Fibroblast of skin of left biceps (primary cell): ENCODE data around the gene TIMM21.
A peak's percentile ranks its signal among the peaks of the same experiment; 100 is the strongest.

Experiments used
- DNase-seq, 2 experiments: peaks; one replicate each; pipeline ENCODE4 v3.0.0-alpha.2; 2013; ENCODE audit warnings: low read depth in 2 of 2

Gene TIMM21

DNA sequence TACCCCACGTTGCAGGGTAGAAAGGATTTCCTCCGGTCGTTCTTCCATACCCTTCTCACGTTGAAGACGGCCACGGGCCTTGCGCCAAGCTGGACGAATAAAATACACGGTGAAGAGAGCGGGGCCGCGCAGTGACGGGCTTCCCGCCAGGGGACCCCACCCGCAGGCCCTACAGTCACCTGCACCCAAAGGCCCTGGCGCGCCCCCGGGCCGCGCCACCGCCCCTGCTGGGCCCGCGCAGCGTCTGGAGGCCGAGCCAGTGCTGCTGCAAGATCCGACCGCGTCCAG lies 888 bp upstream of the TIMM21 start:
- no peak for DNase-seq

DNA sequence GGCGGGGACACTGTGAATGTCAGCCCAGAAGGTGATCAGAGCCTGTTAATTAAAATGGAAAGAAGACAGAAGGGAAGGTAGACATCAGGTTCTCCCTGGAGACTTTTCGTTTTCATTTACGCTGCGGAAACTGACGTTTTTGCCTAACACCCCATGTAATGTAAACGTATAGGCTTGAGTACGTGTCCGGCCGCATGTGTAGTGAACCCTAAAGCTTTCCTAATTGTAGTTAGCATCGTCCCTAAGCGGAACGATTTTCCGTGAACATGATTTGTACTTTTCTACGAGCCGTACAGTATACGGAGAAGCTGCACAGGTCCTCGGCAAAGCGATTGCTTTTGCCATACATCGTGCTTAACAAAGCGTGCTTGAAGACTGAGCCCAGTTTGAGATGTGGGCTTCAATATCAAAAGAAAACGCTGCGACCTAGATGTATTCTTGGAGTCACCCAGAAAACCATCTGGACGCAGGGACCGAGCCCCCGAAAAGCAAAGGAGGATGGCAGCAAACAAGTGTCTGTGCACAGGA lies 284 bp downstream of the TIMM21 start:
- no peak for DNase-seq

DNA sequence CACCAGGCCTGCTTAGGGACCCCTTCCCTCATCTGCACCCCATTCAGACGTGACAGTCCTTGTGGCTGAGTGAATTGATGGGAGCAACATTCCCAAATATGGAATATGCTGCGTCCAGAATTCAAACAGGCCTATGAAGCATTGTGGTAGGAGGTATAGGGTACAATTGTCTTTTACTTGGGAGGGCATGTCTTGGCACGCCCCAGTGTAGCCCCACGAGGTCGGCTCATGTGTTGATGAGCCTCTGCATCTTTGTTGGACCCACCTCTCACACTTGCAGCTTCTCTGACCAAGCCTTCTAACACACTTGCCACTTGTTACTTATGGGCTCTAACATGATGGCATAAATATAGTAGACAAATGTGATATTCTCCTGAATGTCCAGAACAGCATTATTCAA lies 1.6 kb downstream of the TIMM21 start:
- no peak for DNase-seq

DNA sequence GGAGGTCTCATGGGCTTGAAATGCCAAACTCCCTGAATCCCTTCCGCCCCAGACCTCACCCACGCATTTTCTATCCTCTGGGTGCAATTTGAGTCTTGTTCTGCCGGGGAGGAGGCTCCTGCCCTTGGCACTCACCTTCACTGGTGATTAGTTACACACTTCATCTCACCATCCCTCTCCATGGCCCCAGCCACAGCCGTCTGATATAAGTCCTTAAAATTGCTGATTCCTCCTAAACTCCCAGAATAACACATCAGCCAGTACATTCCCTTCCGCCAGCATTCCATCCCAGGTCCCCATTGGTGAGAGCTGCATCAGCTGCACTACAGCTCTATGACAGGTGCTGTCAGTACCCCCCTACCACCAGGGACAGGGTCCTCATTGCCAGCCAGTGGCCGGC lies 3.9 kb downstream of the TIMM21 start:
- DNase-seq: no peak

DNA sequence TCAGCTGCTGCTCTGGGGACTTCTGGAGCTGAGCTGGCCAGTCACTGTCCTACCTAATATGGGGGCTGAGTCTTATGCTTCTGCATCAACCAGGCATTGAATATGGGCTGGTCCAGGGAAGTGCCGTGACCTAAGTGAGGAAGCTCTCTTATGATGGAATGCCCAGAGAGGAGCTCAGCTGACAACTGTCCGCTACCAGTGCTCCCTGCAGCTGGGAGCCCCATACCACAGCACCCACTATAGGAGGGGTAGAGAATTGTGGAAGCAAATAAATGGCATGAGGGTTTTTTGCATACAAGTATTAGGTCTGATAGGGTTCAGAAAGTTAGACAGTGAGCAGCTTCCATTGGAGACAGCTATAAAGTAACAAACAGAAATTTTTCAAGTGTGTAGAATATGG lies 4.5 kb downstream of the TIMM21 start:
- DNase-seq: no peak

DNA sequence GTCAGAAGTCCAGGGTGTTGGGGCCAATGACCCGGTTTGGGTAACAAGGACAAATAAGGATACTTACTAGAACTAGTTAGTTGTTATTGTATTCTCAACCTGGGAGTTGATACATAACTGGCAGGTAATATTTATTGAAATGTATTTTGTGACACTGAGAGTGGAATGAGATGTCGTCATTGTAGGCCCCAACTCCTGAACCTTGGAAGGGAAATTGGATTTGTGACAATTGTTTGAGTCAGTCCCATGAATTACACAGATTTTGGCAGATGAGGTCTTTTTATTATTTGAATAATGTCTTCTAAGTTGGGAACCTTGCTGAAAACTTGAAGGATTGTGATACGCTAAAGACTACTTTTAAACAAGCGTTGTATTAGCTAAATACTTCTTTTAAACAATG lies 5.1 kb downstream of the TIMM21 start:
- DNase-seq: no peak

DNA sequence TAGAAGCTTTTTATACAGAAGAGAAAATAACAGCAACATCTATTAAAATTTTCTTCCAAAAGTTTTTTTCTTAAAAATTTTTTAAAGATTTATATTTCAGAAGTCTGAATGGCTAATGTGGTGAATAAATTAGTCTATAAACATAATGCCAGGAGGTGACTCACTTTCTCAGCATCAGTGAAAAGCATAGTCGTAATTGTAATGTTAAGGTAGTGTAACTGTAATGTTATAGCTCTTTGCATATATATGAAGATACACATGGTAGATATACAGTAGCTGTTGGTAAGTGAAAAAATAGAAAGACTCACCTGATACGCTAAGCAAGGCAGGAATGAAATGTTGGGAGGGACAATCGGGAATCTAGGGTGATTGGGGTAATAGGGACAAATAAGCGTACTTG lies 5.5 kb downstream of the TIMM21 start:
- no peak for DNase-seq

DNA sequence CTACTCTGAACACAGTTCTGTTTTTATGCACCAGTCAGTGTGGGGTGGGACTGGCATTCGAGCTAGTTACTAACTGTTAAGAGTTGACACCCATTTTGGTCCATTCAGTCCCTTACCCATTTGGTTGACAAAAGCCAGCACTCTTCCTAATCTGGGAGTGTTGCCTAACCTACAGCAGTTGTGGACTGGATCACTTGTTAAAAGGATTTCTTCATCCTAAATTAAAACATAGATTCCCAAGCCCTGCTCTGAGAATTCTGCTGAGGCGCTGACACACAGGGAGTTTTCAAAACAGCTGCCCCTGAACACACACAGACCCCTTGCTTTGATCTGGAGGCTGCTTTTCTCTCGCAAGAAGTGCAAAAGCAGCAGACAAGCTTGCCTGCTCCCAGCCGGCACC lies 6.4 kb downstream of the TIMM21 start:
- DNase-seq: no peak

DNA sequence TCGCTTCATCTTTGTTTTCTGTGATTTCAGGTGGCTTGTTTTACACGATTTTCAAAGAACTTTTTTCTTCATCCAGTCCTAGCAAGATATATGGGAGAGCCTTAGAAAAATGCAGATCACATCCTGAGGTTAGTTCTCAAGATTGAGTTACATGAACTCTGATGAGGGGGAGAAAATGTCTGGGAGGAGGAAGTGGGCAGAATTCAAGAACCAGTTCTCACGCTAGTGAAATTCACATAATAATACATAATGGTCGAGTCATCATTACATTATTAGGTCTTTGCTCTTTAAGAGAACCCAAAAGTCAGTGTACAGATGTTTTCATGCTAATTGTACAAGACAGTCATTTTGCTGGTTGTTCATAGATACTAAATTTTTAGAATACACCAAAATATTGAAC lies 7.0 kb downstream of the TIMM21 start:
- DNase-seq: no peak

DNA sequence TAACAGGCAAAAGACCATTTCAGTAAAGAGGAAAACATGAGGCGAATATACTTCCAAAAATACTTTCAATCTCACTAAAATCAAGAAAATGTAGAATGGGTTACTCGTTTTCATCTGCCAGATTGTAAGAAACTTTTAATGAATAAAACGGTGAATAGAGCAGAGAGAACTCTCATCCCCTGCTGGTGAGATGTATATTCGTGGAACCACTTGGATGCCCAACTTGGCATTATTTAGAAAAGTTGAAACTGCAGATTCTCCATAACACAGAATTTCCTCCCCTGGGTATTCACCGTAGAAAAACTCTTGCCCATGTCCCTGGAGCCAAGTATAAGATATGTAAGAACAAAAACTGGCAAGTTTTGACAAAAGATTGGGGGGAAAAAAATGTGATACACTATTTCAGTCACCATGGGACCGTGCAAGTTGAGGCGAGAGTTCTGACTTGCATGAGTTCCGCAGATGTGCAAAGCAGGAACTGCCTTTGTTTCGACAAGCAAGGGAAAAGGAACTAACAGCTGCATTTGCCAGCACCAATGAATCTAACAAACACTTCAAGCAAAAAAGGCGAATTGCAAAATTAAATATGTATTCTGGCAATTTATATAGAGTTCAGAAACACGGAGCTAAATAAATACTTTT lies 14.8 kb downstream of the TIMM21 start:
- DNase-seq: no peak

DNA sequence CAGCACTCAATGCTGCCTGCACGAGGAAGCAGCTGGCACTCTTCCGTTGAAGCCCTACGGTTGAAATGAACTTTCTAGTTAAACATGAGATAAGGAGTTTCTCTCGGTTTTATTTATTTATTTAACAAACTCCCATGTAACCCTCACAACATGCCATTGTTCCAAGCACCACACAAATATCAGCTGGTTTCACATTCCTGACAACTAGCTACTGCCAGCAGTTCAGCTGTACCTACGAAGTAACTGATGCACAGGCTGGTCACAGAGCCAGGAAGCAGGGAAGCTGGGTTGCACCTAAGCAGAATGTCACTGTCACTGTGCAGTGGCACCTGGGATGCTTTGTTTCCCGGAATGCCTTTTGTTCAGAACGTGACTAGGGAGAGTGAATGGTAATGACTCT lies 18.1 kb downstream of the TIMM21 start:
- DNase-seq: no peak

DNA sequence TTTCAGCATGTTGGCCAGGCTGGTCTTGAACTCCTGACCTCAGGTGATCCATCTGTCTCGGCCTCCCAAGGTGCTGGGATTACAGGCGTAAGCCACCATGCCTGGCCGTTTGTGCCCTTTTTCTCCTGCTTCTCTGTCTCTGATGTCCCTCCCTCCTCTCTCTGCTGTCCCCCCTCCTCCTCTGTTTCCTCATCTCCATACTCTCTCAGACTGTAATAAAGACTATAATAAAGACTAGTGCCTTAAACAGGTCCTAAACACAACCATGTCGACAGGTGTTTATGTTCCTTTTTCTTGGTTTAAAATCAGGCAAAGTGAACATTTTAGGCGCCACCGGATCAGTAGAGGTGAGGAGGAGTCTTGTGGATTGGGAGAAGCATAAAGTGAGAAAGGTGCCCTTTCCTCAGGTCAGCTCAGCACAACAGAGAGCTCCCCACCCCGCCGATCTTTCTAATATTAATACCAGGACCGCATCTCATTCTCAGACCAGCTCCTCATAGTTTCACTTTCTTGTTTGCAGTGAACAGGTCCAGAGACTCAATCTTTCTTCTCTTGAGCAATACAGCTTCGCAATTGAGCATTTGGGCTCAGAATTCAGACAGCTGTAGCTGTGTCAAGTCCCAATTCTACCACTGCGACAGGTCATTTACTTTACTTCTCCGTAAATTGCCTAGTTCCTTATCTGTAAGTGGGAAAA lies 23.7 kb downstream of the TIMM21 start:
- no peak for DNase-seq

DNA sequence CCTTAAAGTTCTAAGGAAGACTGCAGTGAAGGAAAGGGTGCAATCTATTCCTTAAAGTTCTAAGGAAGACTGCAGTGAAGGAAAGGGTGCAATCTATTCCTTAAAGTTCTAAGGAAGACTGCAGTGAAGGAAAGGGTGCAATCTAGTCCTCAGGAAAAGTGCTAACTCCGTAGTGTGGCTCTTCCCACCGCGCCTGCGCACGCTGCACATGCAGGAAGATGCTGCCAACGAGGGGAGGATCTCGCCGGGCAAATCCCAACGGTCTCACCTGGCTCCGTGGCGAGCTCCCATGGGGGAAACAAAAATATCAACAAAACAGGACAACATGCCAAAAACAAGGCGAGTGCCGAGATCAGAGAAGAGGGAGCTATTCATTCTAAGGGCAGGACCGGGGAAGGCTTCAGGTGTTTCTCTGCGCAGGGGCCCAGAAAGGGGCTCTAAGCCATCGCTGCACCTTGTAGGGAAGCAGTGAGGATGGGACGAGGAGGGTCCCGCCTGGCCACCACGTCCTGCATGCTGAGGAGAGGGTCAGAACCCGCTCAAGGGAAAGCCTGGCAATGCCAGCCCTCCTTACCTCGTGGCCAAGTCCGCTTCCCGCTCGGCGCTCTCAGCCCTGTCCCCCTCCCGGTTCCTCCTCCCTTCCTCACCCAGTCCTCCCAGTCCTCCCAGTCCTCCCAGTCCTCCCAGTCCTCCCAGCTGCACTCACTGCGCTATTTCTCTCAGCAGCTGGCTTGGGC lies 24.5 kb downstream of the TIMM21 start:
- no peak for DNase-seq

DNA sequence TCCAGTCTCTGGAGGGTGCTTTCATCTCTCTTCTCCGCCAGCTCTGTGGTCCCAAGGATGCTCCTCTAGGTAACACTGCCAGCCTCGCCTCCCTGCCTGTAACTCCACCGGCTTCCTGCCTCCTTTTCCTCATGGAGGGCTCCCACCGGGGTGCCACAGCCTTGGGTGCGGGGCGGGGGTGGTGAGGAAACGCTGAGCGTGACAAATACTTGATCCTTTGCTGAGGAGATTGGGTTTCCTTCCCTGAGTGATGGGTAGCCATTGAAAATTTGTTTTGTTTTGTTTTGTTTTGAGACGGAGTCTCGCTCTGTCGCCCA lies 25.1 kb downstream of the TIMM21 start:
- DNase-seq: no peak

DNA sequence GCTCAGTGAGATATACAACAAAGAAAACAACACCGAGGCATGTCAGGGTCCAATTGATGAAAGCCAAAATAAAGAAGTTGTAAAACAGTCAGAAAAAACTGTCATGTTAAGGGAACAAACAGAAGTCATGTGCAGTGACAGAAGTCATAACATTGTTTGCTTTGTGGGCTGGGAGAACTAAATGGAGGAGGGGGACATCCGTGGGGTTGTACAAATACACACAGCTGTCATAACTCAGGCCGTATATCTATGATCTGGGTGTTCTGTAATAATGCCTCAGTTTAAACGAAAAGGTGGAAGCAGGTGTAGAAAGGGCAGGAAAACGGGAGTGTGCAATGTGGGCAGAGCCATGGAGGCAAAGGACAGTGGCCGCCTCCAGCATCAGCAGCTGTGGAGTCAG lies 27.3 kb downstream of the TIMM21 start:
- DNase-seq: no peak

DNA sequence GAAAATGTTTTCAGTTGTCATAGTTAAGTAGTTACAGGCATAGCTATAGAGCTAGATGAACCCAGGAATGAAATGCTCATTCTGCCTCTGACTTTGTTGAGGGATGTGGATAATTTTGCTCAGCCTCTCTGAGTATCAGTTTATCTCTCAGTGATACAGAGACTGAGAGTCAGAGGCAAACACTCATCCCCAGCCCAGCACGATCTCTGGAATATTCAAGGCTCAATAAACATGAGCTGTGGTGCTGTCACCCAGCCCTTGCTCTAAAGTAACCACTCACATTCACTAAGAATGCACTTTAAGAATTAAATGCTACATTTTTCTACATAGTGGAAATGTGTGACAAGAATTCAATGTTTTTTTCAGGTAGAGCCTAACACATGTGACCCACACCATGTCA lies 30.6 kb downstream of the TIMM21 start:
- DNase-seq: no peak

DNA sequence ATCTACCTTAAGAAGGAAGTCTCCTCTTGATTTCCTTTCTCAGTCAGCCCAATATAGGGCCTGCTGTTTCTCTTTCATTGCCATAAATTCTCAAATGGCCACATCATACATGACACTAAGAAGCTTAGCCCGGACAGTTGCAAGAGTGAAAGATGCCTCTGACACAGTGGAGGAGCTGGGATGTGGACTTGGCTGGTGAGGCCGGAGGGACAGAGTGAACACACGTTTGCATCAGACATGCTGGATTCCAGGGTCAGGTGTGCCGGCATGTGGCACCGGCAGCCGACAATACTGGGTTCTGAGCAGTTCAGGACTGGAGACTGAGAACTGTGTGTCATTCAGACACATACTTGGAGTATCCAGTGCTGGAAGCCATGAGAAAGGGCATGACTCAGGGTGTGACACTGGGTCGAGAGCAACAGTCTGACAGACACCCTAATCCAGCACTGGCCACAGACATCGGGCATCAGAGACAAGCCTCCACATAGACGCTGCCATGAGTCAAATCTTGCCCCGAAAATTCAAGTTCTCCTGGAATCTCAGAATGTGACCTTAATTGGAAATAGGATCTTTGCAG lies 31.4 kb downstream of the TIMM21 start:
- no peak for DNase-seq

DNA sequence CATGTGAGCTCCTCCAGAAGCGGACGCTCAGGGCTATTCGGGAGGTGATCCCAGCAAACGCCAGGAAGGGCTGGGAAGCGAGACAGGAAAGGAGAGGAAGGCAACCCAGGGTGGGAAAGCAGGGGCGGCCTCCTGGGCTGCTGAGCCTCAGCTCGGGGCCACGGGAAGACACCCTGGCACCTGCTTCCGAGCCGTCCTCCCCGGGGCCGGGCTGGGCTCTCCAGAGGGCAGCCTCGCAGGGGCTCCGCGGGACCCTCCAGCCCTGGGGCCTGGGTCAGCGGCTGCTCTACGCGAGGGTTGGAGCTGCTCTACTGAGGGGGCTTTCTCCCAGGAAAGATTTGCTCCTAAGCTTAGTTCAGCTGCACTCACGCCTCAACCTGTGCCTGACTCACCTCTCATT lies 34.0 kb downstream of the TIMM21 start:
- DNase-seq: no peak

DNA sequence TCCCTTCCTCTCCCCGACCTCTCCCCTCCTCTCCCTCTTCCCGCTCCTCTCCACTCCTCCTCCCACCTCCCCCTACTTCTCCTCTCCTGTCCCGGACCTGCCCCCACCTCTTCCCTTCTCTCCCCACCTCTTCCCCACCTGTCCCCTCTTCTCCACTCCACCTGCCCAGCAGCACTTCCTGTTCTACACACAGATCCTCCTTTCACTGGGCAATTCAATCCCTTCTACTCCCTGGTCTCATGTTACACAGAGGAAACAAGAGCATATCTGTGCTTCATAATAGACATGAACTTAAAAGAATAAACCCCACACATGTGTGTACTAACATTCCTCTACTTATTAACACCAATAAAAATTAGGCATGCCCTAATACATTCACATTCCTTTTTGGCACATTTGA lies 34.8 kb downstream of the TIMM21 start:
- DNase-seq: no peak

DNA sequence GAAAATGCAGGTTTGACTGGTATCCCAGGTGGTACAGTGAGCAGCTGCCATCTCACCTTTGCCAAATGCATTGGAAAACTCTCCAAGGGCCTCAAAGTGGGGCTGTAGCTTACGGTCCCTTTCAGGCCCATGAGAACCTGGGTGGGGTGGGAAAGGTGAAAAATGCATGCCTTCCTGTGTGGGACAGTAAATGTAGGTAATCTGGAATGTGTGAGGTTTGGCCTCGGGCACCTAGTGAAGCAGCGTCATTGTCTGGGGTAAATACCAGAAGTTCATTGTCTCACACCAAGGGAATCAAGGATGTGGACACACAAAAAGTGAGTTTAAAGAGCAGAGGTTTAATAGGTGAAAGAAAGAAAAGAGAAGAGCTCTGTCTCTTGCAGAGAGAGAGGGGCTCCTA lies 36.6 kb downstream of the TIMM21 start:
- DNase-seq: no peak

DNA sequence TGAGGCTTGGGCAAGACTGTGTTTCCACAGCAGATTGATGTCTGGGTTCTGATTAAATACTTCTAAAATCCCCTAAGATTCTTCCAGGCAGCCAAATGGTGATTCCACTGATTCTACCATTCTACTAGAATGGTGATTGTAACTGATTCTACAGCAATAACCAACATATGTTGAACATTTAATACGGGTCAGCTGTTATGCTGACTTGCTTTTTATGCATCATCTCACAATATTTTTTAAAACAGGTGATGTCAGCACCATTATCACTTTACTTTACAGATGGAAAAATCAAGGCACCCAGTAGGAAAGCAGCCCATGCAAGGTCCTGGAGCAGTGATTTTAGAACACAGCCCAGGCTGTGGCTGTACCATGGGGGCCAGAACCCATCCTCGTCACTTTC lies 37.5 kb downstream of the TIMM21 start:
- no peak for DNase-seq

DNA sequence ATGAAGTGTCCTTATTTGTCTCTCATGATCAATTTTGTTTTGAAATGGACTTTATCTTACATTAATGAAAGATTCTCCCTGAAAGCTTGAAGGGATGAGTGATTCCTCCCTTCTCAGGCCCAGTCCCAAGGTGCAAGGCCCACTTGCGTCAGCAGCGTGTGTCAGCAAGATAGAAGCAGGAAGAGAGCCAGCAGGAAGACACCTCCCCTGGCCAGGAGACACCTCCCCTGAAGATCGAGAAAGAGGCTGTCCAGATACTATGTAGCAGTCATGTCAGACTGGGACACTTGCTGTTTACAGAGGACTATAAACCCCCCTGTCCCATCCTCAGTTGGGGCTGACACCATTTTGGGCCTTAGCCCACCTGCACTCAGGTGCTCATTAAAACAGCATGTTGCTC lies 38.3 kb downstream of the TIMM21 start:
- DNase-seq: no peak

DNA sequence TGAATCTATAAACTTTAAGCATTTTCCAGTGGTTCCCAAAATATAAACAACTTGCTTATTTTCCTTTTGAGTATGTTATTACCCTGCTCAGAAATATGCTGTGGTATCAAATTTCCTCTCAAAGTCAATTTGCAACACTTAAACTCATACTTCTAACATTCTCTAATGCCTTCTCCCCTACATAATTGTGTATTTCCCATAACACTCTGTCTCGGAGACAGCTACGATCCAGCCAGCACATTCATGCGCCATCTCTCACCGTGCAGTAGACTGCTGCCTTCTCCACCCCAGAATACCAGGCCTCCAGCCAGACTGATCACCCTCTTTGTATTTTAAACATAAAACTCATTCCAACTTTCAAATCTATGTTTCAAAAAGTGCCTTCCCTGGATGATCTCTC lies 41.8 kb downstream of the TIMM21 start:
- DNase-seq: peak; percentile 18 to 24
